ENCODE measurements around the gene CCDC74B. TPM values are rescaled to one million over a fixed set of nuclear protein-coding genes. Genes with fewer than 3 reads are reported as not detected.
"Not testable (repeated sequence)": the region's sequence is repeated elsewhere in the genome, so short reads cannot be mapped to it uniquely, and the experiment has no call there.

Gene CCDC74B
- total and polyA plus RNA-seq, 8 donors = 0.89 to 2.9 (median 2.0) TPM; not detected in 1

GRCh38 chr2:130158631-130159030 is 13.7 kb upstream of the CCDC74B start:
- intact Hi-C loops (cut with DNase I; ENCODE audit: low total_unique reads) = no loop called here
- WGBS, 5 donors = 82 to 96% (median 91%) methylated on average over 7 to 9 of the region's 9 CpGs
- no peak overlapping the region for H3K4me3 ChIP-seq
- H3K36me3 ChIP-seq = peaks cover 23 to 81% (median 76%) of the 10 kb centered on the region in 4 donors
- no peak overlapping the region for H3K27ac ChIP-seq
- H3K9me3 ChIP-seq = no peaks in the 10 kb centered on the region
- no peak for DNase-seq
- TF ChIP-seq CTCF (IDR thresholded peaks at IDR 0.05) (no peak), POLR2A (IDR thresholded peaks at IDR 0.05) (no peak), POLR2AphosphoS5 (IDR thresholded peaks at IDR 0.05) (no peak), EP300 (IDR thresholded peaks at IDR 0.05) (no peak)
- peaks cover 0 to 8% (median 3%) of the 10 kb centered on the region in 4 donors for H3K4me1 ChIP-seq
- H3K27me3 ChIP-seq = no peaks in the 10 kb centered on the region

GRCh38 chr2:130157825-130158514 is 13.1 kb upstream of the CCDC74B start:
- H3K4me1 ChIP-seq; H3K9me3 ChIP-seq; DNase-seq; H3K27me3 ChIP-seq; H3K27ac ChIP-seq; H3K4me3 ChIP-seq; intact Hi-C loops (cut with DNase I; ENCODE audit: low total_unique reads): not testable (repeated sequence)
- 72 to 81% (median 79%) methylated on average over 13 of the region's 13 CpGs for WGBS, 5 donors
- H3K36me3 ChIP-seq = peaks cover 23 to 81% (median 76%) of the 10 kb centered on the region in 4 donors

- DNase-seq; H3K4me3 ChIP-seq; H3K9me3 ChIP-seq; H3K27ac ChIP-seq; intact Hi-C loops (cut with DNase I; ENCODE audit: low total_unique reads); H3K27me3 ChIP-seq; H3K4me1 ChIP-seq: not testable (repeated sequence)
- H3K36me3 ChIP-seq = peaks cover 22 to 81% (median 76%) of the 10 kb centered on the region in 4 donors
- WGBS, 5 donors = 54 to 83% (median 61%) methylated on average over 5 to 11 of the region's 12 CpGs
These were observed 12.4 kb upstream of the CCDC74B start for GRCh38 chr2:130157354-130157753.

GRCh38 chr2:130156624-130157004 is 11.7 kb upstream of the CCDC74B start:
- Histone ChIP-seq H3K4me3 (no peak overlapping the region), H3K9me3 (no peaks in the 10 kb centered on the region), H3K27me3 (no peaks in the 10 kb centered on the region), H3K36me3 (peaks cover 29 to 83% (median 78%) of the 10 kb centered on the region in 4 donors), H3K27ac (no peak overlapping the region), H3K4me1 (peaks cover 0 to 8% (median 3%) of the 10 kb centered on the region in 4 donors)
- WGBS, 5 donors = 78 to 88% (median 84%) methylated on average over 8 to 9 of the region's 9 CpGs
- TF ChIP-seq CTCF (IDR thresholded peaks at IDR 0.05) (no peak), EP300 (IDR thresholded peaks at IDR 0.05) (no peak), POLR2AphosphoS5 (IDR thresholded peaks at IDR 0.05) (no peak), POLR2A (IDR thresholded peaks at IDR 0.05) (no peak)
- intact Hi-C loops (cut with DNase I; ENCODE audit: low total_unique reads) = no loop called here
- DNase-seq = no peak

- H3K27ac ChIP-seq; H3K9me3 ChIP-seq; H3K27me3 ChIP-seq; H3K4me1 ChIP-seq; H3K4me3 ChIP-seq; intact Hi-C loops (cut with DNase I; ENCODE audit: low total_unique reads): not testable (repeated sequence)
- DNase-seq = peak; percentile 85 to 88
- TF ChIP-seq POLR2AphosphoS5 (IDR thresholded peaks at IDR 0.05) (peak in 1 of 3 donors; percentile 26), CTCF (IDR thresholded peaks at IDR 0.05) (peak in 5 of 7 experiments; percentile 41 to 69 (median 49))
- H3K36me3 ChIP-seq = peaks cover 29 to 78% (median 76%) of the 10 kb centered on the region in 4 donors
- 0 to 44% (median 27%) methylated on average over 3 to 16 of the region's 16 CpGs for WGBS, 5 donors
These were observed 11.2 kb upstream of the CCDC74B start for GRCh38 chr2:130155956-130156623.
